Stimulated activated naive CD8-positive, alpha-beta T cell treated with anti-CD3 and anti-CD28 coated beads, Interleukin-15, amount 100 ng/mL, for 72 hours (primary cell): Measurements from ENCODE around the gene TJP2.
A peak's percentile ranks its signal among the peaks of the same experiment; 100 is the strongest.

Experiments
- ATAC-seq: fragments of 150-1000 bp; cut with Tn5 transposase; 2 replicates; pipeline ENCODE4 v1.10.0; 2021; ENCODE audit warnings: mild to moderate bottlenecking, moderate library complexity
- DNase-seq, 2 donors: peaks; one replicate each; pipeline ENCODE4 v3.0.0; 2021 to 2022
- H3K27ac Mint-ChIP-seq, 2 donors: one replicate each; pipeline ENCODE4 v1.8.0; 2022; ENCODE audit warnings: mild to moderate bottlenecking in 2 of 2, mixed read lengths in 2 of 2, moderate library complexity in 2 of 2
- H3K27me3 Mint-ChIP-seq: one replicate; pipeline ENCODE4 v1.8.0; 2022; ENCODE audit warnings: mixed read lengths
- H3K4me1 Mint-ChIP-seq: one replicate; pipeline ENCODE4 v1.8.0; 2022; ENCODE audit warnings: mild to moderate bottlenecking, mixed read lengths
- H3K4me3 Mint-ChIP-seq, 2 donors: one replicate each; pipeline ENCODE4 v1.8.0; 2022; ENCODE audit warnings: mild to moderate bottlenecking in 2 of 2, mixed read lengths in 2 of 2, moderate library complexity in 1 of 2
- H3K9me3 Mint-ChIP-seq, 2 donors: one replicate each; pipeline ENCODE4 v1.8.0; 2022; ENCODE audit warnings: mixed read lengths in 2 of 2

Gene TJP2

GRCh38 chr9:69307446-69308205 lies 133.5 kb downstream of the TJP2 start:
- ATAC-seq = no peak
- DNase-seq = no peak
- no peaks in the 10 kb centered on the region for H3K4me1 Mint-ChIP-seq
- H3K27me3 Mint-ChIP-seq = peaks cover 8% of the 10 kb centered on the region
- no peak overlapping the region for H3K27ac Mint-ChIP-seq
- no peak overlapping the region for H3K4me3 Mint-ChIP-seq
- peaks cover 9 to 11% of the 10 kb centered on the region in 2 donors for H3K9me3 Mint-ChIP-seq

DNA sequence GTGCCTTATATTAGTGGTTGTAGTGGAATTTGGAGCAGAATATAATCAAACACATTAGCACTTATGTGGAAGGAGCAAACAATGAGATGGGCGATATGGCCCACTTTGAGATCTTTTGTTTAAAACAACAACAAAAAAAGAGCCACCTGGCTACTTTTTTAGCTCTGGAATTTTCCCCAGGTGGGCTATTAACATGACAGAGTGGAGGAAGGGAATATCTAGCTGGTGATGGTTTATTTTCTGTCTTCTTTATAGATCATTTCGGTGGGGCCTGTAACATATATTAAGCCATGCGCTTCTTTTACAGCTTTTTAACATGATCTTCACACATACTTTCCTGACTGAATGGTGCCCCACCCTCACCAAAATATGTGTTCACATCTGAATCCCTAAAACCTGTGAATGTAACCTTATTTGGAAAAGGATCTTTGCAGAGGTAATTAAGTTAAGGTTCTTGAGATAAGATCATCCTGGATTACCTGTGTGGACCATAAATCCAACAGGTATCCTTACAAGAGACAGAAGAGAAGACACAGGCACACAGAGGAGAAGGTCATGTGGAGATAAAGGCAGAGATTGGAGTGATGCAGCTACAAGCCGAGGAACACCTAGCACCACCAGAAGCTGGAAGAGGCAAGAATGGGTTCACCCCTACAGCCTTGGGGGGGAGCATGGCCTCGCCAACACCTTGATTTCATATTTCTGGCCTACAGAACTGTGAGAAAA lies 134.3 kb downstream of the TJP2 start:
- Mint-ChIP-seq H3K27me3 (peaks cover 8% of the 10 kb centered on the region), H3K9me3 (peaks cover 10 to 11% of the 10 kb centered on the region in 2 donors), H3K4me3 (no peak overlapping the region), H3K4me1 (no peaks in the 10 kb centered on the region), H3K27ac (no peak overlapping the region)
- ATAC-seq = no peak
- no peak for DNase-seq

DNA sequence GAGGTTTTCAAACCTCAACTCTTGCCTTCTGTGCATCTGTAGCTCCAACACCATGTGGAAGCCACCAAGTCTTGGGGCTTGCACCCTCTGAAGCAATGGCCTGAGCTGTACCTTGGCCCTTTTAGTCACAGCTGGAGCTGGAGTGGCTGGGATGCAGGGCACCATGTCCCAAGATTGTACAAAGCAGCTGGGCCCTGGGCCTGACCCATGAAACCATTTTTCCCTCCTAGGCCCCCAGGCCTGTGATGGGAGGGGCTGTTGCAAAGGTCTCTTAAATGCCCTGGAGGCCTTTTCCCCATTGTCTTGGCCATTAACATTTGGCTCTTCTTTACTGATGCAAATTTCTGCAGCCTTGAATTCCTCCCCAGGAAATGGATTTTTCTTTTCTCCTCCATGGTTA lies 139.1 kb downstream of the TJP2 start:
- H3K27me3 Mint-ChIP-seq = peaks cover 7% of the 10 kb centered on the region
- no peaks in the 10 kb centered on the region for H3K4me1 Mint-ChIP-seq
- peaks cover 19 to 20% of the 10 kb centered on the region in 2 donors for H3K9me3 Mint-ChIP-seq
- ATAC-seq (no peak), DNase-seq (no peak)
- H3K27ac Mint-ChIP-seq = no peak overlapping the region
- H3K4me3 Mint-ChIP-seq = no peak overlapping the region

DNA sequence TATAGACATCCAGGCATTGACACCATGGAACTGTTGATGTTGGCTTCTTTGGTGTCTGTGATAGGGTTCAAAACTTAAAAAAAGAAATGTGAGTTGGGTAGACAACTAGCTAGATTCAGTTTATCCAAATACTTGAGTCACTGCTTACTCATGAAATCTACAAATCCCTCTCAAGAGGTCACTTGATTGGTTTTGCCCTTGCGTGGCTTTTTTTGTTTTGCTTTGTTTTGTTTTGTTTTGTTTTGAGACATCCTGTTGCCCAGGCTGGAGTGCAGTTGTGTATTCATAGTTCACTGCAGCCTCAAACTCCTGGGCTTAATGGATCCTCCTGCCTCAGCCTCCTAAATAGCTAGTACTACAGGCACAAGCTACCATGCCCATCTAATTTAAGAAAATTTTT lies 140.5 kb downstream of the TJP2 start:
- Mint-ChIP-seq H3K9me3 (peaks cover 19 to 20% of the 10 kb centered on the region in 2 donors), H3K4me1 (no peaks in the 10 kb centered on the region), H3K27me3 (no peaks in the 10 kb centered on the region), H3K4me3 (no peak overlapping the region), H3K27ac (no peak overlapping the region)
- ATAC-seq (no peak), DNase-seq (no peak)

GRCh38 chr9:69317081-69317480 lies 143.0 kb downstream of the TJP2 start:
- DNase-seq (no peak), ATAC-seq (no peak)
- Mint-ChIP-seq H3K27me3 (peaks cover 21% of the 10 kb centered on the region), H3K9me3 (peaks cover 14 to 16% of the 10 kb centered on the region in 2 donors), H3K4me3 (no peak overlapping the region), H3K27ac (no peak overlapping the region), H3K4me1 (no peaks in the 10 kb centered on the region)

GRCh38 chr9:69317894-69318293 lies 143.8 kb downstream of the TJP2 start:
- peak; percentile 90 for ATAC-seq
- H3K27me3 Mint-ChIP-seq = peaks cover 24% of the 10 kb centered on the region

DNA sequence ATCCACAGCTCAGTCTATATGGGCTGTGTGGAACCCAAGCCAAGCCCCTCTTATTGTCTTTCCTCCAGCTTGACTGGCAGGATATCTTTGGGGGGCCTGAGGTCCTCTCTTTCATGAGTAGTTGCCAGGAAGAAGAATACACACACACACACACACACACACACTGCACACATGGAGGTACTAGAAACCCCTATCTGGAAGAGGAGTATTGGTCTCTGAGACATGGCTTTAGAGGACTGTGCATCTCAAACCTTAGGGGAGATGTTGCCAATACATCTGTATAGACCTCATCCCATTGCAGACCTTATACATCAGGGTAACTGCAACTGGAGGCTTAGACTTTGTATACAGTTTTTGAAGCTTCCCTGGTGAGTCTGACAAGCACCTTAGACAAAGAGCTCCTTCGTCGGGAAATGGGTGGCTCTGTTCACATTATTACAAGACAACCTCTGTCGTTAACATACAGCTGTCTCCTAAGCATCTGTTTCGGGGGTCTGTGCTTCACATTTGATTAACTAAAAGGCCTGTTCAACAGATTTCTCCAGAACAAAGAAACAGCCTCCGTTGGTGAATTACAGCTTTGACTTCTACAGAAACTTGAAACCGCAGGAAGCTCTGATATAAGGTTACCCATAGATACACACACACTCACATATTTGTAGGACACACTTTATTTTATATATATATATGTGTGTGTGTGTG lies 145.4 kb downstream of the TJP2 start:
- DNase-seq (no peak), ATAC-seq (no peak)
- peaks cover 39% of the 10 kb centered on the region for H3K27me3 Mint-ChIP-seq
- no peak overlapping the region for H3K4me3 Mint-ChIP-seq
- no peaks in the 10 kb centered on the region for H3K4me1 Mint-ChIP-seq
- H3K9me3 Mint-ChIP-seq = peaks cover 0 to 5% of the 10 kb centered on the region in 2 donors
- no peak overlapping the region for H3K27ac Mint-ChIP-seq

More at GRCh38 chr9:69317894-69318293, 143.8 kb downstream of the TJP2 start:
- Mint-ChIP-seq H3K27ac (no peak overlapping the region), H3K9me3 (peaks cover 11 to 12% of the 10 kb centered on the region in 2 donors), H3K4me3 (no peak overlapping the region), H3K4me1 (no peaks in the 10 kb centered on the region)
- peak in 1 of 2 donors; percentile 24 for DNase-seq

GRCh38 chr9:69322256-69322655 lies 148.2 kb downstream of the TJP2 start:
- DNase-seq = no peak
- Mint-ChIP-seq H3K9me3 (peaks cover 0 to 5% of the 10 kb centered on the region in 2 donors), H3K27ac (no peak overlapping the region), H3K4me1 (peaks cover 6% of the 10 kb centered on the region), H3K27me3 (peaks cover 65% of the 10 kb centered on the region), H3K4me3 (no peak overlapping the region)
- no peak for ATAC-seq

DNA sequence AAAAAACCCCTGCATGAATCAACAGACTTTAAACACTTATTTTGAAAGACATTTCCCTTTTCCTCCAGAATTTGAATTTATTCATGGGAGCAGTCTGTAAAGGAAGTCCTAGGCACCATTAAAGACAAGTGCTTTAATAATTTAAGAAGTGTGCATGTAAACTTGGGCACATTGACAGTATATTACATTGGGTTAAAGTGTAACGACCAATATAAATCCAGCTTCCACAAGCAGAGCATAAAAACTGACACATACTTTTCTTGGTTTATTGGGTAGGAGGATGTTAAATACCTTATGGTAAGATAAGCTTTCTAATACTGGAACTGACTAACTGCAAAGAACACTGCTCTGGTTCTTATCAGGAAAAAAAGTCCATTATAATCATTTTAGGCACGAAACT lies 149.8 kb downstream of the TJP2 start:
- ATAC-seq (no peak), DNase-seq (no peak)
- Mint-ChIP-seq H3K27me3 (peaks cover 70% of the 10 kb centered on the region), H3K4me3 (no peak overlapping the region), H3K9me3 (no peaks in the 10 kb centered on the region), H3K4me1 (peaks cover 6% of the 10 kb centered on the region), H3K27ac (no peak overlapping the region)
